PFSK-1 (cell line): ENCODE results near the gene SIAH2.

Experiments
- POLR2AphosphoS5 ChIP-seq: IDR thresholded peaks from 2 replicates; pipeline ENCODE4 v1.6.1; 2012; ENCODE audit warnings: low read depth, mild to moderate bottlenecking, control low read depth, low read length, moderate library complexity
- TF ChIP-seq, protein P1 (sequence below), 2 experiments: IDR thresholded peaks; 2 replicates each; pipeline versions ENCODE4 v1.6.1 to v1.8.0; 2011 to 2012; ENCODE audit warnings: low read depth in 2 of 2, low read length in 2 of 2, control low read depth in 1 of 2, inconsistent platforms in 1 of 2, mild to moderate bottlenecking in 1 of 2, moderate library complexity in 1 of 2; ENCODE audit not compliant: insufficient read depth in 1 of 2

DNA sequence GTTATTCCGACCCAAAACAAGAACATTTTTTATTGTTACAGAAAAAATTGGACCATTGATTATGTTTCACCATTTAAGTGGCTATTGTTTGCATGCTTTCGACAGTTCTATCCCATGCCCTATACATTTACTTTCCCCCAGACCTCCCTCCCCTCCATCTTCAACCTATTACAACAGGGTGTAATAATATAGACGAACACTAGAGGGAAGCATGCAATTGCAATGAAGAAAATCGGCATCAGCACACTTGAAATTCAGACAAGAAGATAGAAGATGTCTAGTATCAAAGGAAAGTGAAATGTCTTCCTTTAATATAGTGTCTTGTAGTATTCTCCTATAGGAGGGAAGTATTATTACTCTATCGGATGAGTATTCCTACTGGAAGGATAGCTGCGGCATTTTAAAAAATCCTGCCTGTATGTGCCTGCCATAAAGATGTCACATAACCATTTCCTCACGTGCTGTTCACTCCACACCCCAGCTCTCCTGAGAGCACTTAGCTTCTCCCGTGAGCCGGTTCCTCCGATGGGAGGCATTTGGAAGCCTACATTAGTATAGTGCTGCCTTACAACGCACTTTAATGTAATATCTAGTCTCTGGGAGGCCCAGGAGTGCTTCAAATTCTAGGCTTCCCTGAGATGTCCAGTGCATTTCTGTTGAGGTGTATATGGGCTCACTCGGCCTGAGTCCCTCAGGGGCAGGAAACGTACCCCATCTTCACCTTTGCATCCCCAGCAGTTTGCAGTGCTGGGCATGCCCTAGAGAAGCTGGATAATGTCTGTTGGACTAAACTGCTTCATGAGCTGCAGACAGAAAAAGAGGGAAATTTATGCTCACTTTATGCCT, 41.5 kb downstream of the SIAH2 start:
- TF ChIP-seq POLR2AphosphoS5: no peak
- TF ChIP-seq, protein P1, sequence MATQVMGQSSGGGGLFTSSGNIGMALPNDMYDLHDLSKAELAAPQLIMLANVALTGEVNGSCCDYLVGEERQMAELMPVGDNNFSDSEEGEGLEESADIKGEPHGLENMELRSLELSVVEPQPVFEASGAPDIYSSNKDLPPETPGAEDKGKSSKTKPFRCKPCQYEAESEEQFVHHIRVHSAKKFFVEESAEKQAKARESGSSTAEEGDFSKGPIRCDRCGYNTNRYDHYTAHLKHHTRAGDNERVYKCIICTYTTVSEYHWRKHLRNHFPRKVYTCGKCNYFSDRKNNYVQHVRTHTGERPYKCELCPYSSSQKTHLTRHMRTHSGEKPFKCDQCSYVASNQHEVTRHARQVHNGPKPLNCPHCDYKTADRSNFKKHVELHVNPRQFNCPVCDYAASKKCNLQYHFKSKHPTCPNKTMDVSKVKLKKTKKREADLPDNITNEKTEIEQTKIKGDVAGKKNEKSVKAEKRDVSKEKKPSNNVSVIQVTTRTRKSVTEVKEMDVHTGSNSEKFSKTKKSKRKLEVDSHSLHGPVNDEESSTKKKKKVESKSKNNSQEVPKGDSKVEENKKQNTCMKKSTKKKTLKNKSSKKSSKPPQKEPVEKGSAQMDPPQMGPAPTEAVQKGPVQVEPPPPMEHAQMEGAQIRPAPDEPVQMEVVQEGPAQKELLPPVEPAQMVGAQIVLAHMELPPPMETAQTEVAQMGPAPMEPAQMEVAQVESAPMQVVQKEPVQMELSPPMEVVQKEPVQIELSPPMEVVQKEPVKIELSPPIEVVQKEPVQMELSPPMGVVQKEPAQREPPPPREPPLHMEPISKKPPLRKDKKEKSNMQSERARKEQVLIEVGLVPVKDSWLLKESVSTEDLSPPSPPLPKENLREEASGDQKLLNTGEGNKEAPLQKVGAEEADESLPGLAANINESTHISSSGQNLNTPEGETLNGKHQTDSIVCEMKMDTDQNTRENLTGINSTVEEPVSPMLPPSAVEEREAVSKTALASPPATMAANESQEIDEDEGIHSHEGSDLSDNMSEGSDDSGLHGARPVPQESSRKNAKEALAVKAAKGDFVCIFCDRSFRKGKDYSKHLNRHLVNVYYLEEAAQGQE (IDR thresholded peaks at IDR 0.05; ENCODE audit: insufficient read depth in 1 of 2, low read depth in 2 of 2, low read length in 2 of 2): no peak
